H9 (cell line): Measurements from ENCODE around the gene KCNJ10. TPM values are rescaled to one million over a fixed set of nuclear protein-coding genes. Genes with fewer than 3 reads are reported as not detected.

Experiments
- DNase-seq: peaks from one replicate; pipeline ENCODE4 v3.0.0-alpha.2; 2017
- H2AFZ ChIP-seq: one replicate; pipeline ENCODE4 v1.6.1; 2013; ENCODE audit warnings: mild to moderate bottlenecking, low read length, control low read depth, moderate library complexity
- H2AK5ac ChIP-seq: 2 replicates; pipeline ENCODE4 v1.6.1; 2013; ENCODE audit warnings: low read length, control low read depth, mixed read lengths; ENCODE audit not compliant: insufficient read length
- H2BK120ac ChIP-seq: one replicate; pipeline ENCODE4 v1.6.1; 2013; ENCODE audit warnings: low read depth, mild to moderate bottlenecking, low read length, control low read depth, inconsistent platforms; ENCODE audit not compliant: poor library complexity, severe bottlenecking
- H2BK12ac ChIP-seq: 2 replicates; pipeline ENCODE4 v1.6.1; 2013; ENCODE audit warnings: low read length, control low read depth, mixed read lengths, low read depth; ENCODE audit not compliant: insufficient read length
- H2BK15ac ChIP-seq: 2 replicates; pipeline ENCODE4 v1.6.1; 2013; ENCODE audit warnings: low read depth, low read length, control low read depth
- H2BK20ac ChIP-seq: one replicate; pipeline ENCODE4 v1.6.1; 2013; ENCODE audit warnings: low read depth, mild to moderate bottlenecking, low read length, control low read depth, inconsistent platforms; ENCODE audit not compliant: poor library complexity, severe bottlenecking
- H2BK5ac ChIP-seq: 2 replicates; pipeline ENCODE4 v1.6.1; 2013; ENCODE audit warnings: low read length, control low read depth, mixed read lengths; ENCODE audit not compliant: insufficient read length
- H3K14ac ChIP-seq: 2 replicates; pipeline ENCODE4 v1.6.1; 2013; ENCODE audit warnings: low read length, control low read depth; ENCODE audit not compliant: insufficient read depth
- H3K18ac ChIP-seq: 2 replicates; pipeline ENCODE4 v1.6.1; 2013; ENCODE audit warnings: low read depth, mild to moderate bottlenecking, mixed read lengths, low read length, control low read depth; ENCODE audit not compliant: insufficient read length
- H3K23ac ChIP-seq: 2 replicates; pipeline ENCODE4 v1.6.1; 2013; ENCODE audit warnings: low read length, control low read depth, mixed read lengths, low read depth; ENCODE audit not compliant: insufficient read length
- H3K23me2 ChIP-seq: 2 replicates; pipeline ENCODE4 v1.6.1; 2013; ENCODE audit warnings: low read depth, mild to moderate bottlenecking, mixed read lengths, low read length, control low read depth; ENCODE audit not compliant: insufficient read length, poor library complexity, severe bottlenecking
- H3K27ac ChIP-seq: 2 replicates; pipeline ENCODE4 v1.5.1; 2013; ENCODE audit warnings: low read length, control low read depth, mixed read lengths, low read depth; ENCODE audit not compliant: insufficient read length
- H3K27me3 ChIP-seq: 2 replicates; pipeline ENCODE4 v1.6.1; 2013; ENCODE audit warnings: low read length, control low read depth, inconsistent platforms; ENCODE audit not compliant: insufficient read depth
- H3K4ac ChIP-seq: 2 replicates; pipeline ENCODE4 v1.6.1; 2013; ENCODE audit warnings: low read depth, mild to moderate bottlenecking, control low read depth, inconsistent platforms, low read length, moderate library complexity
- H3K4me1 ChIP-seq: 2 replicates; pipeline ENCODE4 v1.6.1; 2013; ENCODE audit warnings: low read length, control low read depth, inconsistent platforms; ENCODE audit not compliant: insufficient read depth
- H3K4me2 ChIP-seq: 2 replicates; pipeline ENCODE4 v1.6.1; 2013; ENCODE audit warnings: low read length, control low read depth, mixed read lengths; ENCODE audit not compliant: insufficient read length, insufficient read depth
- H3K56ac ChIP-seq: 2 replicates; pipeline ENCODE4 v1.6.1; 2013; ENCODE audit warnings: low read depth, mild to moderate bottlenecking, mixed read lengths, low read length, control low read depth; ENCODE audit not compliant: insufficient read length
- H3K79me1 ChIP-seq: 2 replicates; pipeline ENCODE4 v1.6.1; 2013; ENCODE audit warnings: low read depth, mild to moderate bottlenecking, moderate library complexity, low read length, control low read depth, inconsistent platforms; ENCODE audit not compliant: insufficient read depth, poor library complexity, severe bottlenecking
- H3K79me2 ChIP-seq: 2 replicates; pipeline ENCODE4 v1.6.1; 2013; ENCODE audit warnings: low read length, control low read depth, inconsistent platforms; ENCODE audit not compliant: insufficient read depth
- H3K9ac ChIP-seq: 2 replicates; pipeline ENCODE4 v1.6.1; 2013; ENCODE audit warnings: low read length, control low read depth, mixed read lengths; ENCODE audit not compliant: insufficient read length; ENCODE audit errors: extremely low read depth
- H3K9me3 ChIP-seq: one replicate; pipeline ENCODE4 v1.6.1; 2013; ENCODE audit warnings: low read depth, low read length, inconsistent platforms; ENCODE audit not compliant: control insufficient read depth
- H3T11ph ChIP-seq: one replicate; pipeline ENCODE4 v1.6.1; 2013; ENCODE audit warnings: mild to moderate bottlenecking, low read length, control low read depth, inconsistent platforms
- H4K20me1 ChIP-seq: one replicate; pipeline ENCODE4 v1.6.1; 2013; ENCODE audit not compliant: control insufficient read depth, insufficient read length, insufficient read depth
- H4K5ac ChIP-seq: 2 replicates; pipeline ENCODE4 v1.6.1; 2013; ENCODE audit warnings: low read depth, mild to moderate bottlenecking, mixed read lengths, low read length, control low read depth; ENCODE audit not compliant: insufficient read length
- H4K8ac ChIP-seq: replicated peaks from 2 replicates; pipeline ENCODE4 v1.6.1; 2013; ENCODE audit warnings: low read length, control low read depth, mixed read lengths, low read depth; ENCODE audit not compliant: insufficient read length
- H4K91ac ChIP-seq: 2 replicates; pipeline ENCODE4 v1.6.1; 2013; ENCODE audit warnings: low read depth, mild to moderate bottlenecking, moderate library complexity, mixed read lengths, low read length, control low read depth; ENCODE audit not compliant: insufficient read length
- H3K27ac Mint-ChIP-seq, 3 experiments: 2 replicates in 2 of 3; 3 replicates in 1 of 3; pipeline ENCODE4 v1.8.0; 2020 to 2021; ENCODE audit warnings: mixed read lengths in 3 of 3, mild to moderate bottlenecking in 1 of 3, moderate library complexity in 1 of 3
- H3K27me3 Mint-ChIP-seq: 2 replicates; pipeline ENCODE4 v1.8.0; 2021; ENCODE audit warnings: low read depth, mild to moderate bottlenecking, moderate library complexity, mixed read lengths
- H3K36me3 Mint-ChIP-seq, 3 experiments: 2 replicates in 2 of 3; 3 replicates in 1 of 3; pipeline ENCODE4 v1.8.0; 2020 to 2021; ENCODE audit warnings: low read depth in 3 of 3, mixed read lengths in 3 of 3; ENCODE audit not compliant: insufficient read depth in 1 of 3
- H3K4me1 Mint-ChIP-seq, 2 experiments: 2 replicates each; pipeline ENCODE4 v1.8.0; 2020; ENCODE audit warnings: mixed read lengths in 2 of 2
- H3K4me3 Mint-ChIP-seq, 2 experiments: 2 replicates in 1 of 2; 3 replicates in 1 of 2; pipeline ENCODE4 v1.8.0; 2020 to 2021; ENCODE audit warnings: mild to moderate bottlenecking in 2 of 2, mixed read lengths in 2 of 2, moderate library complexity in 1 of 2
- H3K9me3 Mint-ChIP-seq, 2 experiments: 2 replicates in 1 of 2; 3 replicates in 1 of 2; pipeline ENCODE4 v1.8.0; 2020; ENCODE audit warnings: mild to moderate bottlenecking in 2 of 2, mixed read lengths in 2 of 2, moderate library complexity in 1 of 2
- WGBS: extraction: QIAGEN DNeasy Blood & Tissue Kit; methylation state at CpG from one replicate; pipeline ENCODE4 v1.1.7; 2013; ENCODE audit warnings: missing lambda C conversion rate, low lambda C conversion rate, mixed read lengths; ENCODE audit not compliant: insufficient read length; ENCODE audit errors: extremely low coverage; 5-methylcytosine and 5-hydroxymethylcytosine counted together
- total RNA-seq: library from RNA; stranded (reverse); gene quantifications from 2 replicates; pipeline ENCODE4 v1.2.1, GENCODE V29; 2021
- TF ChIP-seq, protein P1 (sequence below): fragments of 200-600 bp; sonication (generic); conservative IDR thresholded peaks from 3 replicates; pipeline ENCODE4 v1.8.0; 2021; ENCODE audit warnings: antibody characterized with exemption, mild to moderate bottlenecking

The KCNJ10 gene
- total RNA-seq, 1 experiment from 2014 or later, result 0.44 TPM

DNA sequence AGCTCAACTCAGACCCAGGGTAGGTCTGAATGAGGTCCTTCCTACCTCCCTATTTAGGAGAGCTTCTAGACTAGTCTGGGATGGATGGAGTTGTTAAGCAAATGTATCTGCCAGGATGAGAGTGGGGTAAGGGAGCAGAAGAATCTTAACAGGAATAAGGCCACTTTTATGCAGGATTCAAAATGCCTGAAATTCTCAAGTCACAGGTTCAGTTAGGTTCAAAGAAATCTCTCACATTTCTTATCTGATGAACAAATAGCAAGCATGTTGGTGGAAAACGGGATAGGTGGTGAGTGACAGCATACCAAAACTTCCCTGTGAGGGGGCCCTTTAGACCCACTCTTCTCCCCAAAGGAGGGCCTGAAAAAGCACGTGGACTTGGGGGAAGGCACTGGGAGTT, 118.9 kb downstream of the KCNJ10 start:
- no peak overlapping the region for H3K4ac ChIP-seq
- H2BK5ac ChIP-seq, result no peak overlapping the region
- no peak overlapping the region for H3K18ac ChIP-seq
- H3K14ac ChIP-seq, result no peak overlapping the region
- no peak overlapping the region for H2BK120ac ChIP-seq
- Mint-ChIP-seq H3K4me3 (no peak overlapping the region), H3K9me3 (no peaks in the 10 kb centered on the region), H3K27ac (no peak overlapping the region), H3K36me3 (no peaks in the 10 kb centered on the region), H3K4me1 (peaks cover 7 to 10% of the 10 kb centered on the region in 2 experiments), H3K27me3 (peaks cover 25% of the 10 kb centered on the region)
- H2AFZ ChIP-seq, result no peak overlapping the region
- H4K20me1 ChIP-seq, result no peaks in the 10 kb centered on the region
- H3K79me2 ChIP-seq, result no peaks in the 10 kb centered on the region
- no peak overlapping the region for H3K27ac ChIP-seq
- no peaks in the 10 kb centered on the region; the same call in 1 of the 2 replicates for H3K4me1 ChIP-seq
- H3K4me2 ChIP-seq, result no peak overlapping the region
- no peak overlapping the region for H2BK12ac ChIP-seq
- H3K79me1 ChIP-seq, result no peaks in the 10 kb centered on the region
- no peak overlapping the region for H2AK5ac ChIP-seq
- no peak for DNase-seq
- no peak overlapping the region for H3T11ph ChIP-seq
- no peaks in the 10 kb centered on the region for H3K9me3 ChIP-seq
- no peak overlapping the region for H3K56ac ChIP-seq
- WGBS, result no CpG with 5 or more reads among the region's 2 CpGs
- H2BK15ac ChIP-seq, result no peak overlapping the region
- TF ChIP-seq, protein P1, sequence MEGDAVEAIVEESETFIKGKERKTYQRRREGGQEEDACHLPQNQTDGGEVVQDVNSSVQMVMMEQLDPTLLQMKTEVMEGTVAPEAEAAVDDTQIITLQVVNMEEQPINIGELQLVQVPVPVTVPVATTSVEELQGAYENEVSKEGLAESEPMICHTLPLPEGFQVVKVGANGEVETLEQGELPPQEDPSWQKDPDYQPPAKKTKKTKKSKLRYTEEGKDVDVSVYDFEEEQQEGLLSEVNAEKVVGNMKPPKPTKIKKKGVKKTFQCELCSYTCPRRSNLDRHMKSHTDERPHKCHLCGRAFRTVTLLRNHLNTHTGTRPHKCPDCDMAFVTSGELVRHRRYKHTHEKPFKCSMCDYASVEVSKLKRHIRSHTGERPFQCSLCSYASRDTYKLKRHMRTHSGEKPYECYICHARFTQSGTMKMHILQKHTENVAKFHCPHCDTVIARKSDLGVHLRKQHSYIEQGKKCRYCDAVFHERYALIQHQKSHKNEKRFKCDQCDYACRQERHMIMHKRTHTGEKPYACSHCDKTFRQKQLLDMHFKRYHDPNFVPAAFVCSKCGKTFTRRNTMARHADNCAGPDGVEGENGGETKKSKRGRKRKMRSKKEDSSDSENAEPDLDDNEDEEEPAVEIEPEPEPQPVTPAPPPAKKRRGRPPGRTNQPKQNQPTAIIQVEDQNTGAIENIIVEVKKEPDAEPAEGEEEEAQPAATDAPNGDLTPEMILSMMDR, result no peak
- H3K9ac ChIP-seq, result no peak overlapping the region
- H4K91ac ChIP-seq, result no peak overlapping the region
- no peaks in the 10 kb centered on the region; the same call in 1 of the 2 replicates for H3K27me3 ChIP-seq
- H4K5ac ChIP-seq, result no peak overlapping the region
- no peak overlapping the region for H4K8ac ChIP-seq
- H2BK20ac ChIP-seq, result no peak overlapping the region
- no peaks in the 10 kb centered on the region for H3K23me2 ChIP-seq
- H3K23ac ChIP-seq, result no peak overlapping the region
